Measurements from ENCODE around the gene PYGB.

Gene PYGB

GRCh38 chr20:25271486-25272222 is 23.8 kb downstream of the PYGB start:
- DNase-seq = no peak

- no peak for DNase-seq
Observed at GRCh38 chr20:25272223-25273000, 24.5 kb downstream of the PYGB start.

GRCh38 chr20:25273046-25273445 is 25.2 kb downstream of the PYGB start:
- no peak for DNase-seq

GRCh38 chr20:25273541-25274358 is 25.9 kb downstream of the PYGB start:
- no peak for DNase-seq

- DNase-seq = no peak
Observed at GRCh38 chr20:25274481-25274880, 26.6 kb downstream of the PYGB start.

GRCh38 chr20:25274891-25275812 is 27.3 kb downstream of the PYGB start:
- DNase-seq = no peak

GRCh38 chr20:25275813-25276532 is 28.1 kb downstream of the PYGB start:
- DNase-seq = no peak

- no peak for DNase-seq
Observed at GRCh38 chr20:25276533-25277050, 28.7 kb downstream of the PYGB start.

GRCh38 chr20:25277051-25277801 is 29.3 kb downstream of the PYGB start:
- no peak for DNase-seq

GRCh38 chr20:25277941-25278521 is 30.1 kb downstream of the PYGB start:
- DNase-seq = no peak

- DNase-seq = no peak
Observed at GRCh38 chr20:25278636-25279361, 30.9 kb downstream of the PYGB start.

- peak; percentile 10 for DNase-seq
Observed at GRCh38 chr20:25279403-25279802, 31.5 kb downstream of the PYGB start.

GRCh38 chr20:25280051-25280573 is 32.2 kb downstream of the PYGB start:
- DNase-seq = no peak

- no peak for DNase-seq
Observed at GRCh38 chr20:25280574-25281535, 33.0 kb downstream of the PYGB start.

- DNase-seq = no peak
Observed at GRCh38 chr20:25281541-25281991, 33.7 kb downstream of the PYGB start.

GRCh38 chr20:25282034-25282781 is 34.3 kb downstream of the PYGB start:
- DNase-seq = no peak

GRCh38 chr20:25282796-25283195 is 34.9 kb downstream of the PYGB start:
- DNase-seq = no peak
